Trophoblast cell (in vitro differentiated cells and primary cell): ENCODE data around the gene NDC1.
A peak's percentile ranks its signal among the peaks of the same experiment; 100 is the strongest.

Experiments used
- DNase-seq, 2 donors: peaks; one replicate each; pipeline ENCODE4 v3.0.0-alpha.2; 2016
- H2AFZ ChIP-seq: 2 replicates; pipeline ENCODE4 v1.6.1; 2013; ENCODE audit warnings: low read length, moderate library complexity, mild to moderate bottlenecking; ENCODE audit not compliant: insufficient read depth, poor library complexity
- H2AK5ac ChIP-seq: 2 replicates; pipeline ENCODE4 v1.6.1; 2013; ENCODE audit warnings: mild to moderate bottlenecking, low read length
- H2BK120ac ChIP-seq: 2 replicates; pipeline ENCODE4 v1.6.1; 2013; ENCODE audit warnings: low read length, mild to moderate bottlenecking, moderate library complexity; ENCODE audit not compliant: insufficient read depth, poor library complexity
- H2BK12ac ChIP-seq: 2 replicates; pipeline ENCODE4 v1.6.1; 2013; ENCODE audit warnings: mild to moderate bottlenecking, low read length, moderate library complexity
- H2BK5ac ChIP-seq: 2 replicates; pipeline ENCODE4 v1.6.1; 2013; ENCODE audit warnings: low read length, low read depth, moderate library complexity, mild to moderate bottlenecking; ENCODE audit not compliant: poor library complexity
- H3K14ac ChIP-seq: 2 replicates; pipeline ENCODE4 v1.6.1; 2013; ENCODE audit warnings: mild to moderate bottlenecking, low read length
- H3K18ac ChIP-seq: 2 replicates; pipeline ENCODE4 v1.6.1; 2013; ENCODE audit warnings: mild to moderate bottlenecking, low read length
- H3K23ac ChIP-seq: 2 replicates; pipeline ENCODE4 v1.6.1; 2013; ENCODE audit warnings: low read length
- H3K27ac ChIP-seq: 2 replicates; pipeline ENCODE4 v1.5.1; 2013; ENCODE audit warnings: low read depth, mild to moderate bottlenecking, inconsistent platforms, low read length, moderate library complexity
- H3K27me3 ChIP-seq: 2 replicates; pipeline ENCODE4 v1.6.1; 2013; ENCODE audit warnings: inconsistent platforms, mild to moderate bottlenecking, low read length, moderate library complexity; ENCODE audit not compliant: insufficient read depth
- H3K36me3 ChIP-seq, 2 experiments: 1 replicate in 1 of 2; 2 replicates in 1 of 2; pipeline ENCODE4 v1.6.1; 2013; ENCODE audit warnings: low read length in 2 of 2, mild to moderate bottlenecking in 2 of 2, moderate library complexity in 1 of 2; ENCODE audit not compliant: insufficient read depth in 2 of 2, control insufficient read depth in 1 of 2
- H3K4ac ChIP-seq: 2 replicates; pipeline ENCODE4 v1.6.1; 2013; ENCODE audit warnings: low read depth, mild to moderate bottlenecking, low read length, moderate library complexity
- H3K4me1 ChIP-seq, 2 experiments: 1 replicate in 1 of 2; 2 replicates in 1 of 2; pipeline ENCODE4 v1.6.1; 2013; ENCODE audit warnings: low read length in 2 of 2, mild to moderate bottlenecking in 2 of 2, moderate library complexity in 1 of 2; ENCODE audit not compliant: insufficient read depth in 2 of 2, control insufficient read depth in 1 of 2
- H3K4me2 ChIP-seq: 2 replicates; pipeline ENCODE4 v1.6.1; 2013; ENCODE audit warnings: inconsistent platforms, mild to moderate bottlenecking, low read length, moderate library complexity
- H3K4me3 ChIP-seq: 2 replicates; pipeline ENCODE4 v1.5.1; 2013; ENCODE audit warnings: mild to moderate bottlenecking, low read depth, low read length, inconsistent platforms
- H3K79me1 ChIP-seq: one replicate; pipeline ENCODE4 v1.6.1; 2013; ENCODE audit warnings: low read length
- H3K79me2 ChIP-seq: 2 replicates; pipeline ENCODE4 v1.6.1; 2013; ENCODE audit warnings: low read length, mild to moderate bottlenecking; ENCODE audit not compliant: control insufficient read depth, insufficient read depth, poor library complexity
- H3K9ac ChIP-seq: 2 replicates; pipeline ENCODE4 v1.6.1; 2013; ENCODE audit warnings: mild to moderate bottlenecking, low read length
- H3K9me3 ChIP-seq: 2 replicates; pipeline ENCODE4 v1.6.1; 2013; ENCODE audit warnings: low read depth, mild to moderate bottlenecking, control low read depth, inconsistent platforms, low read length; ENCODE audit not compliant: insufficient read depth
- H4K12ac ChIP-seq: 2 replicates; pipeline ENCODE4 v1.6.1; 2013; ENCODE audit warnings: low read depth, mild to moderate bottlenecking, low read length, moderate library complexity
- H4K8ac ChIP-seq: 2 replicates; pipeline ENCODE4 v1.6.1; 2013; ENCODE audit warnings: low read depth, mild to moderate bottlenecking, low read length, moderate library complexity
- H4K91ac ChIP-seq: one replicate; pipeline ENCODE4 v1.6.1; 2013; ENCODE audit warnings: low read depth, mild to moderate bottlenecking, low read length, moderate library complexity
- WGBS: extraction: QIAGEN DNeasy Blood & Tissue Kit; methylation state at CpG from one replicate; pipeline ENCODE4 v1.1.7; 2013; ENCODE audit warnings: missing lambda C conversion rate; ENCODE audit not compliant: insufficient read length, insufficient coverage; ENCODE audit errors: extremely low coverage; 5-methylcytosine and 5-hydroxymethylcytosine counted together

Gene NDC1

DNA sequence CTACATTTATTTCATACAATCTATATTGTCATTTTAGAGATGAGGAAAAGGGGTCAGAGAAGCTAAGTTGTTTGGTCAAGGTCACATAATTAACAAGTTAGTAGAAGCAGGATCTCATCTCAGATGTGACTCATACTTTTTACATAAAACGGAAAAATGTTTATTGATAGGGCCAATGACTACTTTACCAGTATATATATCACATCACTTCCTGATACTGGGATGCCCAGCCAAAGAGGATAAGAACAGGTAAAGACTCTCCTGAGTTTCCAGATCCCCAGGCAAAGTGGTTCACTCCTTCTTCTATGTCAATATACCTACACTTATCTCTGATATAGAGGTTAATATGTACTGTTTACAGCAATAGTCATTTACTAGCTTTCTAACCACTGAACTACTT lies 30.5 kb upstream of the NDC1 start:
- H2BK12ac ChIP-seq, result no peak overlapping the region
- DNase-seq, result no peak

DNA sequence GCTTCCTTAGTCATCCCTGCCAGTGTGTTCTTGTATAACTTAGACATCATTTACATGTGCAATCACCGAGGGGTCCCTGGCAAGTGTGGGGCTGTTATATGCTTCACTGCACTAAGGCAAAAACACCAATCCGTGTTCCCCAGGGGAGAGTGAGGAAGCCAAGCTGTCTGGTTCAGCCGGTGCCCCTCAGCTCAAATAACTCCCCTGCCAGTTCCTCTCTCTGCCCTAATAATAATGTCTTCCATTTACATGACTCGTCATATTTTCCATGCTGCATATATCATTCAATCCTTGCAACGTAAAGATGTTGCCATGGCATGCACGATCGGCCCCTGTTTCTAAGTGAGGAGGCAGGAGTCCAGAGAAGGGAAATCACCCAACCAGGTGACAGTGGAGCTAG lies 24.4 kb upstream of the NDC1 start:
- Histone ChIP-seq H3K79me2 (no peaks in the 10 kb centered on the region), H3K4me2 (no peak overlapping the region), H3K4me1 (no peaks in the 10 kb centered on the region), H3K27me3 (no peaks in the 10 kb centered on the region), H3K4me3 (no peak overlapping the region), H3K9ac (no peak overlapping the region), H3K4ac (no peak overlapping the region), H2BK120ac (no peak overlapping the region), H4K12ac (no peak overlapping the region), H4K8ac (no peak overlapping the region), H2AFZ (no peak overlapping the region), H4K91ac (no peak overlapping the region), H3K23ac (no peak overlapping the region), H2AK5ac (no peak overlapping the region), H3K36me3 (peaks cover 4 to 16% of the 10 kb centered on the region in 2 experiments), H3K9me3 (no peaks in the 10 kb centered on the region), H3K79me1 (no peaks in the 10 kb centered on the region), H2BK5ac (no peak overlapping the region), H3K27ac (no peak overlapping the region), H3K18ac (no peak overlapping the region), H3K14ac (no peak overlapping the region), H2BK12ac (no peak overlapping the region)
- no CpG with 5 or more reads among the region's 7 CpGs for WGBS
- no peak for DNase-seq

More for the DNA sequence above, 30.5 kb upstream of the NDC1 start:
- Histone ChIP-seq H3K4me2 (no peak overlapping the region), H2AK5ac (no peak overlapping the region), H3K23ac (no peak overlapping the region), H3K27me3 (no peaks in the 10 kb centered on the region), H3K9me3 (no peaks in the 10 kb centered on the region), H3K36me3 (peaks cover 11 to 12% of the 10 kb centered on the region in 2 experiments), H4K91ac (no peak overlapping the region), H4K12ac (no peak overlapping the region), H3K14ac (no peak overlapping the region), H3K79me1 (no peaks in the 10 kb centered on the region), H3K4me3 (no peak overlapping the region), H3K79me2 (no peaks in the 10 kb centered on the region), H3K18ac (no peak overlapping the region), H3K4me1 (no peaks in the 10 kb centered on the region), H2BK5ac (no peak overlapping the region), H3K9ac (no peak overlapping the region), H2BK120ac (no peak overlapping the region), H3K4ac (no peak overlapping the region), H2AFZ (no peak overlapping the region), H3K27ac (no peak overlapping the region), H4K8ac (no peak overlapping the region)
- WGBS, result no CpG with 5 or more reads among the region's 1 CpG

DNA sequence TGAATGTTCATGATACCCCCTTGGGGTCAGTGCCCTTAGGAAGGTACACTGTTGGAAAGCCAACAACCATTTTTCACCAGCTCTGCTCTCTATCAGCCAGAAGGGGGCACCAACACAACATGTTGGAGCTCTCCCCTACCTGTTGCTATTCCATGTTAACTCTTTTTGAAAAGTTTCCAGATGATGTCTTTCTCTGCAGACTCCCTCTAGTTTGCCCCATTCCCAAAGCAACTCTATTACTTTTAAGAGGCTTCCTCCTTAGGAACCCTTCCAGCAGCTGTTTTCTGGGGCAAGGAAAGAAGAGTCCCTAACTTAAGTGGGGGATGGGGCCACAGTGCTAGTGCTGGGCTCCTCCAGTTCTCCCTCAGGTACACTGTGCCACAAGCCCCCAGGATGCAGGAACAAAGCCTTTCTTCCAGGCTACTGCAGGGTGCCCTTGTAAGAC lies 22.9 kb upstream of the NDC1 start:
- H3K18ac ChIP-seq, result no peak overlapping the region
- H3K23ac ChIP-seq, result no peak overlapping the region
- DNase-seq, result peak; percentile 31 to 78
- H2AK5ac ChIP-seq, result no peak overlapping the region
- no peak overlapping the region for H4K12ac ChIP-seq
- H3K27me3 ChIP-seq, result no peaks in the 10 kb centered on the region
- no peak overlapping the region for H2BK5ac ChIP-seq
- H3K9me3 ChIP-seq, result no peaks in the 10 kb centered on the region
- no peak overlapping the region for H3K4me3 ChIP-seq
- H3K36me3 ChIP-seq, result peaks cover under 1 to 18% of the 10 kb centered on the region in 2 experiments
- H3K79me1 ChIP-seq, result no peaks in the 10 kb centered on the region
- no peak overlapping the region for H2AFZ ChIP-seq
- H3K9ac ChIP-seq, result no peak overlapping the region
- no peak overlapping the region for H3K4me2 ChIP-seq
- H3K27ac ChIP-seq, result no peak overlapping the region
- no peak overlapping the region for H3K4ac ChIP-seq
- no peaks in the 10 kb centered on the region for H3K4me1 ChIP-seq
- no peak overlapping the region for H4K91ac ChIP-seq
- no peak overlapping the region for H2BK120ac ChIP-seq
- no peak overlapping the region for H2BK12ac ChIP-seq
- H4K8ac ChIP-seq, result no peak overlapping the region
- H3K14ac ChIP-seq, result no peak overlapping the region
- H3K79me2 ChIP-seq, result no peaks in the 10 kb centered on the region

DNA sequence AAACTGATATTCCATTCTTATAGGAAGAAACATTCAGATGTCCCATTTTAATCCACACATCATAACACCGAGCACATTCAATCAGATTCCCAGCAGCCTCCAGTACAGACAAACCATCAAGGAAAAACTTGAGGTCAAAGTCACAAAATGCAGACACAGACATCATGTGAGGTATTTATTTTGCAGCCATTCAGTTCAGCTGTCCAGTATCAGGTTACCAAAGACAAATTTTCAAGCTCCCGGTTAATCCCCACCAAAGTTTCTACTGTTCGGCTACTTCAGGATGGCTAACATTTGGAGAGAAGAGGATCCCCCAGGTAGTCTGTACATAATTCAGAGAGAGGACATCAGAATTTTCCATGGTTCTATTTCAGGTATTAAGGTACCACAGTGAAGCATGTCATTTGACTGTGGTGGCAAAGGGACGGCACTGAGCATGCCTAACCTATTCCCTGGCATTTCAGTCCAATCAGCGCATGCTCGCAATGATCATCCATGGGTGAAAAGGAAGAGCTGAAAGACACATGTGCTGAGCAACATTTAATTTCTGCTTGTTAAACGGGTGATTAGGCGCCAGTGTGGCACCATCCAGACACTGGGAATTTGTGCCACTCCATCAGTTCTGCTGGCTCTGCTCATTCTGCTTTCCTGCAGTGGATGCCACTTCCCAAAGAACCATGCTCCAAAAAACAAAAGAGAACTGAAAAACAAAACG lies 13.6 kb upstream of the NDC1 start:
- WGBS, result no CpG with 5 or more reads among the region's 9 CpGs
- no peaks in the 10 kb centered on the region for H3K79me2 ChIP-seq
- no peak overlapping the region for H2AK5ac ChIP-seq
- H2BK120ac ChIP-seq, result no peak overlapping the region
- no peak overlapping the region for H2BK5ac ChIP-seq
- H3K4ac ChIP-seq, result no peak overlapping the region
- H4K8ac ChIP-seq, result no peak overlapping the region
- no peaks in the 10 kb centered on the region for H3K79me1 ChIP-seq
- no peak overlapping the region for H3K18ac ChIP-seq
- H3K27me3 ChIP-seq, result no peaks in the 10 kb centered on the region
- H4K12ac ChIP-seq, result no peak overlapping the region
- no peak for DNase-seq
- no peaks in the 10 kb centered on the region for H3K4me1 ChIP-seq
- H3K36me3 ChIP-seq, result peaks cover 6 to 12% of the 10 kb centered on the region in 2 experiments
- H3K14ac ChIP-seq, result no peak overlapping the region
- H2AFZ ChIP-seq, result no peak overlapping the region
- H3K4me2 ChIP-seq, result no peak overlapping the region
- no peak overlapping the region for H3K27ac ChIP-seq
- no peak overlapping the region for H3K4me3 ChIP-seq
- no peaks in the 10 kb centered on the region for H3K9me3 ChIP-seq
- no peak overlapping the region for H3K9ac ChIP-seq
- H4K91ac ChIP-seq, result no peak overlapping the region
- H2BK12ac ChIP-seq, result no peak overlapping the region
- H3K23ac ChIP-seq, result no peak overlapping the region
